ENCODE results near the gene ENTHD1.

ENTHD1 gene

GRCh38 chr22:39932166-39932565 lies 38.6 kb upstream of the ENTHD1 start:
- H3K9me3 Mint-ChIP-seq = no peaks in the 10 kb centered on the region
- DNase-seq (ENCODE audit: low spot score) = no peak
- peaks cover 41% of the 10 kb centered on the region for H3K4me1 Mint-ChIP-seq (ENCODE audit: low read depth)
- H3K27ac Mint-ChIP-seq = no peak overlapping the region
- no peaks in the 10 kb centered on the region for H3K27me3 Mint-ChIP-seq (ENCODE audit: low read depth)
- no peak overlapping the region for H3K4me3 Mint-ChIP-seq
- H3K36me3 Mint-ChIP-seq (ENCODE audit: low read depth) = peaks cover 42% of the 10 kb centered on the region

DNA sequence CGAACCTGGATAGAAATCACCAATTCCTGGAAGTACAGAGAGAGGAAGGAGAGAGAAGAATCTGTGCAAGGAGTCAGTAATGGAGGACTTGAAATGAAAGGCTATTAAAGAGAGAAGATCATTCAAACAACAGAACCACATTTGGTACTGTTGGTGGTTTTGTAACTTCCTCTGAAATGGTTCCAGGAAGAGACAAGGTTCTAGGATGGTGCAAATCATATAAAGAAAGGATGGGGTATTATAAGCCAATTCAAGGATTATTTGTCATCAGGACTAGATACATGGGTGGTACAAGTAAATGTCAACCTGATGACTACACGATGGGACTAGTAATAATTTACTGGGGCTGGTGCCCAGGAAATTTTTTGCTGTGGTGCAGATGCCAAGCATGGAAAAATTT lies 37.7 kb upstream of the ENTHD1 start:
- Mint-ChIP-seq H3K36me3 (ENCODE audit: low read depth) (peaks cover 41% of the 10 kb centered on the region), H3K4me3 (no peak overlapping the region), H3K9me3 (no peaks in the 10 kb centered on the region), H3K27me3 (ENCODE audit: low read depth) (no peaks in the 10 kb centered on the region), H3K4me1 (ENCODE audit: low read depth) (peaks cover 34% of the 10 kb centered on the region), H3K27ac (no peak overlapping the region)
- DNase-seq (ENCODE audit: low spot score) = no peak

- Mint-ChIP-seq H3K9me3 (no peaks in the 10 kb centered on the region), H3K27me3 (ENCODE audit: low read depth) (no peaks in the 10 kb centered on the region), H3K4me1 (ENCODE audit: low read depth) (peaks cover 32% of the 10 kb centered on the region), H3K36me3 (ENCODE audit: low read depth) (peaks cover 43% of the 10 kb centered on the region), H3K27ac (no peak overlapping the region), H3K4me3 (no peak overlapping the region)
- no peak for DNase-seq (ENCODE audit: low spot score)
These were observed 35.3 kb upstream of the ENTHD1 start for GRCh38 chr22:39928536-39929520.

DNA sequence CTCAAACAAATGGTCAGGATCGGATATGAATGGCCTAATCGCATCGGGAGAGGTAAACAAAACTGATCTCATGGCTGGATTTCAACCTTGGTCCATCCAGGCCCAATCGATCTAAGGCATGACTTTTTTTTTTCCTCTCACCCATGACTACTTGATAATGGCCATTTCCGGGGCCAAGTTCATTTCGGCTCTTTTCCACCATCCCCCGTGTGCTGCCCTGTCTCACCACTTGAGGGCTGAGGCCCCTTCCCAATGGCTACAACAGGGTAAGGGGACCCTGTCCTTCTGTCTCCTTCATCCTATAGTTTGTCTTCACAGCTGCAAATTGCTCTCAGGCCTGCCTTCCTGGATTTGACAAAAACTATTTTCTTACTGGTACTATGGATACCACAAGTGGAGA lies 34.0 kb upstream of the ENTHD1 start:
- peaks cover 33% of the 10 kb centered on the region for H3K4me1 Mint-ChIP-seq (ENCODE audit: low read depth)
- no peak overlapping the region for H3K4me3 Mint-ChIP-seq
- no peaks in the 10 kb centered on the region for H3K27me3 Mint-ChIP-seq (ENCODE audit: low read depth)
- peak; percentile 42 for DNase-seq (ENCODE audit: low spot score)
- peaks cover 41% of the 10 kb centered on the region for H3K36me3 Mint-ChIP-seq (ENCODE audit: low read depth)
- no peak overlapping the region for H3K27ac Mint-ChIP-seq
- no peaks in the 10 kb centered on the region for H3K9me3 Mint-ChIP-seq

- Mint-ChIP-seq H3K4me1 (ENCODE audit: low read depth) (peaks cover 41% of the 10 kb centered on the region), H3K9me3 (no peaks in the 10 kb centered on the region), H3K27ac (peak overlapping the region; percentile 87), H3K4me3 (no peak overlapping the region), H3K36me3 (ENCODE audit: low read depth) (peaks cover 47% of the 10 kb centered on the region), H3K27me3 (ENCODE audit: low read depth) (no peaks in the 10 kb centered on the region)
- no peak for DNase-seq (ENCODE audit: low spot score)
These were observed 33.2 kb upstream of the ENTHD1 start for GRCh38 chr22:39926753-39927152.

DNA sequence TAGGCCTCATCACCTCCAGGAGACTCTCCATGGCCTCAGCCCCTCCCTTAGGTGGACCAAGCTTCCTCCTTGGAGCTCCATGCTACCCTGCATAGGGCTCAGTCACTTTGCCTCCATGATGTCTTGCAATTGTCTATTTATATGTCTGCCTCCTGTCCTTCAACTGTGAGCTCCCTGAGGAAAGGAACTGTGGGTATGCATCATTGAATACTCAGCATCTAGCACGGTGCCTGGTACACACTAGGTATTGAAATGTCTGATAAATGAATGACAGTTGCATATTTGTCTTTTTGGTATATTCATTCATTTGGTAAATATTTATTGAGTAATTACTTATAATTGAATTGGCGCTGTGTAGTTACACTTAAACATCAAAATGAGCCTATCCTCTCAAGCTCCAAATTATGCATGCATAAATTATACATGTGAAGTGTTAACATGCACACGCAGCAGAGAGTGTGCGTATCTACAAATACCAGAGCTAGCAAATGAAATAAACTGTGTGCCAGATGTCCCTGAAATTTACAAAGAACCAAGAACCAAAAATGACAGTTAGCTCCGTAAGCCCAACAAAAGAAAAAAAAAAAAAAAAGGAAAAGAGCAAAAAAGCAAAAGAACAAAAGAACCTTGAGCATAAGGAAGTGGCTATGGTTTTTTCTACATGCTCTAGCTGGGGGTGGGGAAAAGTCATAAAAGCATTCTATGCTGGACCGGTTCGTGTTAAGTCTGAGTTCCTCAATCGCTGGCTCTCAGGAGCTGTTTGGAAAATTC lies 32.5 kb upstream of the ENTHD1 start:
- Mint-ChIP-seq H3K27me3 (ENCODE audit: low read depth) (no peaks in the 10 kb centered on the region), H3K4me1 (ENCODE audit: low read depth) (peaks cover 46% of the 10 kb centered on the region), H3K9me3 (no peaks in the 10 kb centered on the region), H3K36me3 (ENCODE audit: low read depth) (peaks cover 47% of the 10 kb centered on the region), H3K4me3 (no peak overlapping the region), H3K27ac (peak overlapping the region; percentile 87)
- no peak for DNase-seq (ENCODE audit: low spot score)

DNA sequence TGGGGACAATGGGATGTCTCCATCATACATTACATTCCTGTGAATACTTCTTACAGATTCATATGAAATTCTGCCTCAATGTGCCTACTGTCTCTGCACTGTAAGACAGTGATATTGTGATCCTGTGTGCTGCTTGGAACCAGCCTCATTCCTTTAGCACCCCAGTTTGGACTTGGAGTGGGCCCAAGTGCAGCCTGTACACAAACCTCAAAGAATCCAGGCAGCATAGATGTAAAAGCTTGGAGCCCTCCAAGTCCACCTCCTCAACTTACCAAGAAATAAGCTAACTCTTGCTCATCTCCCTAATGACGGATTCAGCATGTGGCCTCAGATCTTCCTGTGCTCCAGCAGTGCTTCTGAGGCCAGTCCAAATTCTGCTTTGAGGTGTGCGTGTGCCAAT lies 31.7 kb upstream of the ENTHD1 start:
- Mint-ChIP-seq H3K4me3 (no peak overlapping the region), H3K9me3 (no peaks in the 10 kb centered on the region), H3K36me3 (ENCODE audit: low read depth) (peaks cover 48% of the 10 kb centered on the region), H3K27ac (peak overlapping the region; percentile 78), H3K4me1 (ENCODE audit: low read depth) (peaks cover 54% of the 10 kb centered on the region), H3K27me3 (ENCODE audit: low read depth) (no peaks in the 10 kb centered on the region)
- DNase-seq (ENCODE audit: low spot score) = no peak

DNA sequence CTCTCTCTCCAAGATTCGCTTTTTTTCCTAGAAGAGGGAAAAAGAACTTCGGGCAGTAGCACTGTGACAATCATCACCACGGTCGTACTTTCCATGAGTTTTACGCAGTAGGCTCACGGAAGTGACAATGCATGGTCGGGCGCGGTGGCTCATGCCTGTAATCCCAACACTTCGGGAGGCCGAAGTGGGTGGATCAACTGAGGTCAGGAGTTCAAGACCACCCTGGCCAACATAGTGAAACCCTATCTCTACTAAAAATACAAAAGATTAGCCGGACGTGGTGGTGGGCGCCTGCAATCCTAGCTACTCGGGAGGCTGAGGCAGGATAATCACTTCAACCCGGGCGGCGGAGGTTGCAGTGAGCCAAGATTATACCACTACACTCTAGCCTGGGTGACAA lies 30.7 kb upstream of the ENTHD1 start:
- H3K27me3 Mint-ChIP-seq (ENCODE audit: low read depth) = no peaks in the 10 kb centered on the region
- no peak for DNase-seq (ENCODE audit: low spot score)
- H3K9me3 Mint-ChIP-seq = no peaks in the 10 kb centered on the region
- H3K27ac Mint-ChIP-seq = no peak overlapping the region
- peaks cover 53% of the 10 kb centered on the region for H3K36me3 Mint-ChIP-seq (ENCODE audit: low read depth)
- H3K4me1 Mint-ChIP-seq (ENCODE audit: low read depth) = peaks cover 64% of the 10 kb centered on the region
- H3K4me3 Mint-ChIP-seq = no peak overlapping the region

GRCh38 chr22:39923696-39924095 lies 30.1 kb upstream of the ENTHD1 start:
- Mint-ChIP-seq H3K4me1 (ENCODE audit: low read depth) (peaks cover 68% of the 10 kb centered on the region), H3K9me3 (no peaks in the 10 kb centered on the region), H3K36me3 (ENCODE audit: low read depth) (peaks cover 53% of the 10 kb centered on the region), H3K27ac (peak overlapping the region; percentile 10), H3K4me3 (peak overlapping the region; percentile 47), H3K27me3 (ENCODE audit: low read depth) (no peaks in the 10 kb centered on the region)
- DNase-seq (ENCODE audit: low spot score) = no peak

DNA sequence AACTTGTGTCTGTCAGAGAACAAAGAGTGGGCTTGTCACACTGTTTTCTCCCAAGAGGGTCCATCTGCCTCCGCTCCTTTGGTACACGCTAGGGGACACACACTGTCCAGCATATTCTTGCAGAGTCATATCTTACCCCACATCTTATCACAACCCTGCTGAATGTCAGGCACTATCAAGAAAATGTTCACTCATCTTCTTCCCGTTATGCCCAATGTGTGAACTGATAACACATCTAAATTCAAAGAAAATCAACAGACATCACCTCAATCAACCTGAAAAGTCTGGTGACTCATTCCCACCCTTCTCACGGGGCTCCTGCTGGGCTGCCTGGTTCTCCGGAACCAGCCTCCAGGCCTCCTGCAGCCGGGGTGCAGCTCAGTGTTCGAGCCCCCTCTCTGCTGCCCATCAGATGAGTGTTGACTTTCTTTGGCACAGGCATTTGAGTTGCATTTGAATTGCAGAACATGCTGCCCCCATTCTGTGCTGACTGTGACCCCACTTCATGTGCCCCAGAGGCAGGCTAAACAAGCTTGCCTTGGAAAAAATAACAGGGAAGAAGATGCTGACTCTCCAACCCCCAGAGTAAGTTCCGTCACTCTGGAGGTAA lies 26.7 kb upstream of the ENTHD1 start:
- peak overlapping the region; percentile 82 for H3K4me3 Mint-ChIP-seq
- H3K27ac Mint-ChIP-seq = peak overlapping the region; percentile 90
- H3K27me3 Mint-ChIP-seq (ENCODE audit: low read depth) = no peaks in the 10 kb centered on the region

GRCh38 chr22:39917776-39918495 lies 24.4 kb upstream of the ENTHD1 start:
- peak overlapping the region; percentile 88 for H3K27ac Mint-ChIP-seq
- no peaks in the 10 kb centered on the region for H3K27me3 Mint-ChIP-seq (ENCODE audit: low read depth)
- DNase-seq (ENCODE audit: low spot score) = no peak
- peak overlapping the region; percentile 75 for H3K4me3 Mint-ChIP-seq
- H3K9me3 Mint-ChIP-seq = no peaks in the 10 kb centered on the region
- H3K4me1 Mint-ChIP-seq (ENCODE audit: low read depth) = peaks cover 85% of the 10 kb centered on the region
- H3K36me3 Mint-ChIP-seq (ENCODE audit: low read depth) = peaks cover 40% of the 10 kb centered on the region

More for the DNA sequence above, 26.7 kb upstream of the ENTHD1 start:
- peaks cover 41% of the 10 kb centered on the region for H3K36me3 Mint-ChIP-seq (ENCODE audit: low read depth)
- H3K9me3 Mint-ChIP-seq = no peaks in the 10 kb centered on the region
- peak; percentile 82 for DNase-seq (ENCODE audit: low spot score)
- H3K4me1 Mint-ChIP-seq (ENCODE audit: low read depth) = peaks cover 85% of the 10 kb centered on the region

- peak overlapping the region; percentile 88 for H3K27ac Mint-ChIP-seq
- H3K4me1 Mint-ChIP-seq (ENCODE audit: low read depth) = peaks cover 85% of the 10 kb centered on the region
- peak overlapping the region; percentile 75 for H3K4me3 Mint-ChIP-seq
- no peaks in the 10 kb centered on the region for H3K27me3 Mint-ChIP-seq (ENCODE audit: low read depth)
- H3K36me3 Mint-ChIP-seq (ENCODE audit: low read depth) = peaks cover 40% of the 10 kb centered on the region
- H3K9me3 Mint-ChIP-seq = no peaks in the 10 kb centered on the region
- DNase-seq (ENCODE audit: low spot score) = no peak
These were observed 23.7 kb upstream of the ENTHD1 start for GRCh38 chr22:39917197-39917643.

- peak overlapping the region; percentile 33 for H3K4me3 Mint-ChIP-seq
- H3K9me3 Mint-ChIP-seq = no peaks in the 10 kb centered on the region
- H3K27me3 Mint-ChIP-seq (ENCODE audit: low read depth) = no peaks in the 10 kb centered on the region
- peaks cover 40% of the 10 kb centered on the region for H3K36me3 Mint-ChIP-seq (ENCODE audit: low read depth)
- peak overlapping the region; percentile 37 for H3K27ac Mint-ChIP-seq
- DNase-seq (ENCODE audit: low spot score) = no peak
- H3K4me1 Mint-ChIP-seq (ENCODE audit: low read depth) = peaks cover 85% of the 10 kb centered on the region
These were observed 22.9 kb upstream of the ENTHD1 start for GRCh38 chr22:39916496-39916895.

All from T-helper 2 cell treated with Interferon-gamma antibody and Interleukin-4, amounts not matched to agents 5 μg/mL and 100 μg/mL, for 36 hours (primary cell).